Omental fat pad (tissue), 4 donors: ENCODE data around the gene REEP3. TPM values are rescaled to one million over a fixed set of nuclear protein-coding genes. Genes with fewer than 3 reads are reported as not detected.

Experiments
- ATAC-seq: fragments of 150-250 bp; one replicate; pipeline ENCODE4 v1.9.1; 2016; ENCODE audit warnings: mild to moderate bottlenecking, moderate library complexity; ENCODE audit not compliant: low FRiP score
- DNase-seq: peaks from one replicate; pipeline ENCODE4 v3.0.0-alpha.2; 2019; ENCODE audit warnings: low spot score
- CTCF ChIP-seq, 3 donors: fragments of 450-650 bp; IDR thresholded peaks; one replicate each; pipeline ENCODE4 v1.5.1; 2016 to 2017; ENCODE audit warnings: antibody characterized with exemption in 3 of 3, mild to moderate bottlenecking in 3 of 3, moderate library complexity in 2 of 3
- total RNA-seq, 4 donors: library from RNA; depleted of rRNA; stranded (reverse); fragments of >200 nt; gene quantifications; one replicate each; pipeline ENCODE4 v1.1.0, GENCODE V29; 2016

The REEP3 gene
- total RNA-seq, 4 donors from 2014 or later: 44.7 to 70.5 (median 57.1) TPM

GRCh38 chr10:63630931-63631680 lies 109.9 kb downstream of the REEP3 start:
- peak; percentile 30 for DNase-seq
- TF ChIP-seq CTCF (IDR thresholded peaks at IDR 0.05): no peak
- no peak for ATAC-seq

GRCh38 chr10:63631991-63632390 lies 110.8 kb downstream of the REEP3 start:
- no peak for ATAC-seq
- DNase-seq: no peak
- TF ChIP-seq CTCF (IDR thresholded peaks at IDR 0.05): no peak

DNA sequence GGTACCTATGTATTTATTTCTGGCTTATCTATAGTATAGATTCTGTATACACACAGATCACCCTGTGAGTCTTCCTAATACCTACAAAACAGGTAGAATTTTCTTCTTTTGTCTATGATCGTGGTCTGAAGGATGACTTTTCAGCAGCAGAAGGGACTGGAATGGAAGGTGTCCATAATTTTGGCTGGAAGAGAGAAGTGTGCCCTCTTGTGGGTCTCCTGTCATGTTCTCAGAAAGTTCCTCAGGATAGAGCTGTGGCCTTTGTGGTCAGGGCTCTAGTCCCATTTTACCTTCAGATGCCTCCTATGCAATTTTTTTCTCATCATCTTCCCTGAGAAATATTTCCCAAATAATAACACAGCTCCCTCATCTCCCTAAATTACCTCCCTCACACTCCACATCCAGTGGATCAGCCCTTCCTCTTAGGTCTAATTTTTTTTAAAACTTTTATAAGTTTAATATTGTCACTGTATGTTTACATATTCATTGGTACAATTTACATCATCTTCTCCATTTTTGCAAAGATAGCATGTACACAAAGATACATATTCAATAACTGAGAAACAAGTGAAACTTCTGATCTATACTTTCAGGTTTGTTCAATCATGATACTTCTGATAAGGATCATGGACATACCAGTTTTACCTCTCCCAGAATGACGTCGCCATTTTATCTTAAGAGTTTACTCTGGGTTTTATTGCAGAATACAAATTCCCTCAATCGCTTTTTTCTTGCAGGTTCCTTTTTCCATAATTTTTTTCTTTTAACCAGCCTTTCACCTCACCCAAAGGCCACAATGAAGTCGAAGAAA lies 112.7 kb downstream of the REEP3 start:
- TF ChIP-seq CTCF (IDR thresholded peaks at IDR 0.05): no peak
- ATAC-seq: no peak
- no peak for DNase-seq

DNA sequence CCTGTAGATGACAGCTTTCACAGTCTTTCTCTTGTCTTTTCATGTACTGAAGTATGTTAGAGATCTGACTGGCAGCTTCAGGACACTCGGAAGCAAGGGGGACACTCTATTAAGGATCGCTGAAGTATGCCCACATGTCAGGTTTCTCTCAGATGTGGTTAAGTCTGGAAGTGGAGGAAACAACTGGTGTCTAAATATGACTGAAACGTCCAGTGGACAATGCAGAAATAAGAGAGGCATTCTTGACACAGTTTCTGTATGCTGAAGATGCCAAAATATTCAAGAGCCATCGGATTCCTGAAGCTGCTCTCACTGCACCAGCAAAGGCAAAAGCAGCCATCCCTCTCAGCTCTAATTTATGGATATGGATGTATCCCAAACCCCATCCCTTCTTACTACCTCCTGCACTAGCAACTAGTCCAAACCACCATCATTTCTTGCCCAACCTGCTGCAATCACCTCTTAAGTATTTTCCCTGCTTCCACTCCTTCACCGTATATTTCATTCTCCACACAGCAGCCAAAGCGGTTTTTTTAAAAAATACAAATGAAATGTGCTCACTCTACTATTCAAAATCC lies 113.4 kb downstream of the REEP3 start:
- ATAC-seq (no peak), DNase-seq (no peak)
- TF ChIP-seq CTCF (IDR thresholded peaks at IDR 0.05): no peak

GRCh38 chr10:63636812-63637211 lies 115.6 kb downstream of the REEP3 start:
- DNase-seq: no peak
- ATAC-seq: no peak
- TF ChIP-seq CTCF (IDR thresholded peaks at IDR 0.05): no peak

DNA sequence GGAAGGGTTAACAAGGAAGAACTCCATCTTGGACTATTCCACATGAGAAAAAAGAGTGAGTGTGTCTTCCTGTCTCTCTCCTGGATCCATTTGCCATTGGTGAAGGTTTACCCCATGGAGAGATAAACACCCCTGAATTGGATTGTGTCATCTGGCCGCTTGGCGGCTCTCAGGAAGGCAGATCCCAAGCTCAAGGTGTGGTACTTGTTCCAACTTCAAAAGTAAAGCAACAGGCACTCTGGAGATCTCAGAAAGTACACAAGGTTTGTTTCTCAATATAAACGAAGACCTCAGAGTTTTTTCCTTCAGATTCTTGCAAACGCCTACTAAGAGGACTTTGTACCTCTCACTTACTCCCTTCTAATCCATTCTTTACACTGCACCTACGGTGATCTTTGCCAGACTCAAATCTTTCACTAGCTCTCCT lies 116.7 kb downstream of the REEP3 start:
- DNase-seq: no peak
- no peak for TF ChIP-seq CTCF (IDR thresholded peaks at IDR 0.05)
- no peak for ATAC-seq
